Keratinocyte (primary cell): ENCODE results near the gene WFDC1.

Experiments used
- EZH2 ChIP-seq: IDR thresholded peaks from one replicate; pipeline ENCODE4 v1.6.1; 2012; ENCODE audit warnings: inconsistent platforms, mild to moderate bottlenecking, low read length, moderate library complexity
- TF ChIP-seq, protein P1 (sequence below), 3 experiments: IDR thresholded peaks in 1 of 3; conservative IDR thresholded peaks in 1 of 3; optimal IDR thresholded peaks in 1 of 3; 2 replicates in 2 of 3; 3 replicates in 1 of 3; pipeline versions ENCODE3 to v1.5.1; 2011; ENCODE audit warnings: low read length in 3 of 3, mild to moderate bottlenecking in 3 of 3, moderate library complexity in 2 of 3, control low read depth in 1 of 3, inconsistent platforms in 1 of 3; ENCODE audit not compliant: insufficient read depth in 2 of 3; ENCODE audit errors: extremely low read depth in 1 of 3

DNA sequence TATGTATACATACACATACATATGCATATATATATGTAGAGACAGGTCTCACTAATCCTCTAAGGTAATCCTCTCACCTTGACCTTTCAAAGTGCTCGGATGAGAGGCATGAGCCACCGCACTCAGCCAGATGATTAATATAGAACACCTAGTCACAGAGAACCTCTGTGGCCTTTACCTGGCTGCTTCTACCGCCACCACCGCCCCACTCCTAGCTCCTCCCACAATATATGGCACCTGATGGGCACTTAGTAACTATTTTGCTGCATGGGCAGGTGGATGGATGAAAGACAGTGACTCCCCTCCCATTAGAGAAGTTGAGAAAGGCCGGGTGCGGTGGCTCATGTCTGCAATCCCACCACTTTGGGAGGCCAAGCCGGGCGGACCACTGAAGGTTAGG is 57.0 kb downstream of the WFDC1 start:
- TF ChIP-seq, protein P1, sequence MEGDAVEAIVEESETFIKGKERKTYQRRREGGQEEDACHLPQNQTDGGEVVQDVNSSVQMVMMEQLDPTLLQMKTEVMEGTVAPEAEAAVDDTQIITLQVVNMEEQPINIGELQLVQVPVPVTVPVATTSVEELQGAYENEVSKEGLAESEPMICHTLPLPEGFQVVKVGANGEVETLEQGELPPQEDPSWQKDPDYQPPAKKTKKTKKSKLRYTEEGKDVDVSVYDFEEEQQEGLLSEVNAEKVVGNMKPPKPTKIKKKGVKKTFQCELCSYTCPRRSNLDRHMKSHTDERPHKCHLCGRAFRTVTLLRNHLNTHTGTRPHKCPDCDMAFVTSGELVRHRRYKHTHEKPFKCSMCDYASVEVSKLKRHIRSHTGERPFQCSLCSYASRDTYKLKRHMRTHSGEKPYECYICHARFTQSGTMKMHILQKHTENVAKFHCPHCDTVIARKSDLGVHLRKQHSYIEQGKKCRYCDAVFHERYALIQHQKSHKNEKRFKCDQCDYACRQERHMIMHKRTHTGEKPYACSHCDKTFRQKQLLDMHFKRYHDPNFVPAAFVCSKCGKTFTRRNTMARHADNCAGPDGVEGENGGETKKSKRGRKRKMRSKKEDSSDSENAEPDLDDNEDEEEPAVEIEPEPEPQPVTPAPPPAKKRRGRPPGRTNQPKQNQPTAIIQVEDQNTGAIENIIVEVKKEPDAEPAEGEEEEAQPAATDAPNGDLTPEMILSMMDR (optimal IDR thresholded peaks at IDR 0.05 in 1 of 3, IDR thresholded peaks at IDR 0.05 in 1 of 3, conservative IDR thresholded peaks at IDR 0.05 in 1 of 3; ENCODE audit: extremely low read depth in 1 of 3, insufficient read depth in 2 of 3, low read length in 3 of 3): no peak
- TF ChIP-seq EZH2: no peak
